SK-N-SH (cell line): ENCODE measurements around the gene EDA2R. TPM values are rescaled to one million over a fixed set of nuclear protein-coding genes. Genes with fewer than 3 reads are reported as not detected.

Source experiments
- CTCF ChIA-PET: fragments of 300-600, 350-600 bp; formaldehyde crosslinking; extraction: SDS; loops from one replicate; lab custom pipeline; 2021; lab: Yijun Ruan, JAX
- POLR2A ChIA-PET: fragments of 350-600 bp; sonication (Branson Sonifier 250); formaldehyde crosslinking; extraction: SDS; loops from one replicate; lab custom pipeline; 2020; ENCODE audit warnings: antibody characterized with exemption, inconsistent platforms; lab: Yijun Ruan, JAX
- DNase-seq: peaks from one replicate; pipeline ENCODE4 v3.0.0; 2012
- H2AFZ ChIP-seq: fragments of 200-600 bp; sonication (generic); 2 replicates; pipeline ENCODE4 v1.8.1; 2016; ENCODE audit warnings: antibody characterized with exemption, mild to moderate bottlenecking, low read depth
- H3F3A ChIP-seq: fragments of 200-600 bp; sonication (generic); replicated peaks from 2 replicates; pipeline ENCODE3; 2016; ENCODE audit warnings: antibody characterized with exemption, mild to moderate bottlenecking; ENCODE audit not compliant: insufficient read depth
- H3K27ac ChIP-seq, 2 experiments: fragments of 200-500 bp in 1 of 2; fragments of 200-600 bp in 1 of 2; sonication (Bioruptor generic) in 1 of 2; sonication (generic), shearing (Covaris generic) in 1 of 2; 2 replicates each; pipeline versions ENCODE4 v1.5.1 to v1.6.1; 2014 to 2016; ENCODE audit warnings: low read depth in 2 of 2, inconsistent platforms in 1 of 2, low read length in 1 of 2, mild to moderate bottlenecking in 1 of 2, mixed read lengths in 1 of 2
- H3K27me3 ChIP-seq: fragments of 200-600 bp; sonication (generic), shearing (Covaris generic); 2 replicates; pipeline ENCODE4 v1.6.1; 2016; ENCODE audit warnings: mixed run types; ENCODE audit not compliant: insufficient read depth
- H3K36me3 ChIP-seq, 2 experiments: fragments of 200-500 bp in 1 of 2; fragments of 200-600 bp in 1 of 2; sonication (Bioruptor generic) in 1 of 2; sonication (generic) in 1 of 2; replicated peaks in 1 of 2; 2 replicates each; pipeline versions ENCODE3 to v1.5.1; 2014 to 2016; ENCODE audit warnings: low read length in 1 of 2, mild to moderate bottlenecking in 1 of 2; ENCODE audit not compliant: insufficient read depth in 2 of 2, control insufficient read depth in 1 of 2
- H3K4me1 ChIP-seq, 2 experiments: fragments of 200-500 bp in 1 of 2; fragments of 200-600 bp in 1 of 2; sonication (Bioruptor generic) in 1 of 2; sonication (generic), shearing (Covaris generic) in 1 of 2; 2 replicates each; pipeline versions ENCODE4 v1.5.1 to v1.6.1; 2014 to 2016; ENCODE audit warnings: low read depth in 1 of 2, low read length in 1 of 2, mixed run types in 1 of 2; ENCODE audit not compliant: insufficient read depth in 2 of 2, control insufficient read depth in 1 of 2
- H3K4me2 ChIP-seq: fragments of 200-600 bp; sonication (generic), shearing (Covaris generic); 2 replicates; pipeline ENCODE4 v1.6.1; 2017; ENCODE audit warnings: mixed run types
- H3K4me3 ChIP-seq, 2 experiments: fragments of 200-500 bp in 1 of 2; fragments of 200-600 bp in 1 of 2; sonication (Bioruptor generic) in 1 of 2; sonication (generic), shearing (Covaris generic) in 1 of 2; 2 replicates each; pipeline versions ENCODE4 v1.5.1 to v1.8.1; 2014 to 2016; ENCODE audit warnings: low read depth in 2 of 2, inconsistent platforms in 1 of 2, low read length in 1 of 2, mild to moderate bottlenecking in 1 of 2, mixed read lengths in 1 of 2, moderate library complexity in 1 of 2
- H3K79me2 ChIP-seq: fragments of 200-600 bp; sonication (generic); 2 replicates; pipeline ENCODE4 v1.8.1; 2017; ENCODE audit warnings: mild to moderate bottlenecking; ENCODE audit not compliant: insufficient read depth
- H3K9ac ChIP-seq: fragments of 200-600 bp; sonication (generic); 2 replicates; pipeline ENCODE4 v1.6.1; 2017; ENCODE audit warnings: mixed run types
- H3K9me2 ChIP-seq: fragments of 200-600 bp; sonication (generic); 2 replicates; pipeline ENCODE4 v1.6.1; 2017; ENCODE audit warnings: mixed run types
- H3K9me3 ChIP-seq: fragments of 200-600 bp; sonication (generic); 2 replicates; pipeline ENCODE4 v1.6.1; 2017; ENCODE audit warnings: mixed run types, mild to moderate bottlenecking, moderate library complexity
- H4K20me1 ChIP-seq: fragments of 200-600 bp; sonication (generic); 2 replicates; pipeline ENCODE4 v1.6.1; 2017; ENCODE audit warnings: mild to moderate bottlenecking, mixed run types; ENCODE audit not compliant: insufficient read depth
- CHD2 ChIP-seq: fragments of 150-350 bp; IDR thresholded peaks from 2 replicates; pipeline ENCODE4 v1.6.1; 2018; ENCODE audit warnings: low read length; ENCODE audit not compliant: partially characterized antibody
- ELF1 ChIP-seq: IDR thresholded peaks from 2 replicates; pipeline ENCODE4 v1.4.0; 2012
- EZH2phosphoT487 ChIP-seq: fragments of 200-600 bp; sonication (generic); IDR thresholded peaks from 2 replicates; pipeline ENCODE4 v1.6.1; 2017; ENCODE audit warnings: low read depth, mixed run types, mild to moderate bottlenecking, antibody characterized with exemption, moderate library complexity, borderline replicate concordance
- FOSL2 ChIP-seq: IDR thresholded peaks from 2 replicates; pipeline ENCODE4 v1.4.0; 2012; ENCODE audit warnings: low read depth, mild to moderate bottlenecking, moderate library complexity, borderline replicate concordance
- FOXJ3 ChIP-seq: sonication (generic); formaldehyde crosslinking; IDR thresholded peaks from 2 replicates; pipeline ENCODE4 v1.5.1; 2020; ENCODE audit warnings: mild to moderate bottlenecking, missing genetic modification reagents
- FOXM1 ChIP-seq: IDR thresholded peaks from 2 replicates; pipeline ENCODE4 v1.4.0; 2012; ENCODE audit warnings: low read depth, mild to moderate bottlenecking
- GABPA ChIP-seq: IDR thresholded peaks from 2 replicates; pipeline ENCODE4 v1.4.0; 2012; ENCODE audit warnings: low read depth, mild to moderate bottlenecking
- IRF3 ChIP-seq: fragments of 150-350 bp; IDR thresholded peaks from 2 replicates; pipeline ENCODE4 v1.6.1; 2016; ENCODE audit warnings: mild to moderate bottlenecking, low read depth, low read length
- JUND ChIP-seq: IDR thresholded peaks from 2 replicates; pipeline ENCODE4 v1.4.0; 2012
- MAX ChIP-seq: IDR thresholded peaks from 2 replicates; pipeline ENCODE4 v1.4.0; 2012; ENCODE audit warnings: low read depth
- MXI1 ChIP-seq: IDR thresholded peaks from 2 replicates; pipeline ENCODE4 v1.6.1; 2012; ENCODE audit warnings: mild to moderate bottlenecking, low read depth, low read length, improper control_type of control experiment
- NFIC ChIP-seq: IDR thresholded peaks from 2 replicates; pipeline ENCODE4 v1.4.0; 2012; ENCODE audit warnings: borderline replicate concordance
- NRF1 ChIP-seq: IDR thresholded peaks from 2 replicates; pipeline ENCODE4 v1.6.1; 2012; ENCODE audit warnings: low read depth, mild to moderate bottlenecking, low read length
- PBX3 ChIP-seq: IDR thresholded peaks from 2 replicates; pipeline ENCODE4; 2012
- RAD21 ChIP-seq: IDR thresholded peaks from 2 replicates; pipeline ENCODE4 v1.6.1; 2012; ENCODE audit warnings: mild to moderate bottlenecking, low read length
- RCOR1 ChIP-seq: fragments of 150-350 bp; IDR thresholded peaks from 2 replicates; pipeline ENCODE4 v1.6.1; 2017; ENCODE audit warnings: antibody characterized with exemption, low read length
- REST ChIP-seq: IDR thresholded peaks from 2 replicates; pipeline ENCODE4 v1.6.1; 2012; ENCODE audit warnings: mild to moderate bottlenecking, low read depth, low read length, moderate library complexity
- RXRA ChIP-seq: IDR thresholded peaks from 2 replicates; pipeline ENCODE4 v1.4.0; 2012; ENCODE audit warnings: low read depth, mild to moderate bottlenecking, borderline replicate concordance
- SIN3A ChIP-seq: IDR thresholded peaks from 2 replicates; pipeline ENCODE4 v1.6.1; 2012; ENCODE audit warnings: low read depth, mild to moderate bottlenecking, low read length, moderate library complexity, borderline replicate concordance
- SMC3 ChIP-seq: IDR thresholded peaks from 2 replicates; pipeline ENCODE4 v1.6.1; 2012; ENCODE audit warnings: low read depth, low read length, improper control_type of control experiment
- TAF1 ChIP-seq: IDR thresholded peaks from 2 replicates; pipeline ENCODE4 v1.6.1; 2012; ENCODE audit warnings: low read depth, mild to moderate bottlenecking, low read length, moderate library complexity, borderline replicate concordance
- TEAD4 ChIP-seq: IDR thresholded peaks from 2 replicates; pipeline ENCODE4 v1.4.0; 2012; ENCODE audit warnings: mild to moderate bottlenecking, borderline replicate concordance; ENCODE audit not compliant: insufficient read depth
- USF2 ChIP-seq: fragments of 150-350 bp; IDR thresholded peaks from 2 replicates; pipeline ENCODE4 v1.6.1; 2017; ENCODE audit warnings: antibody characterized with exemption, low read length, low read depth, borderline replicate concordance
- YY1 ChIP-seq: IDR thresholded peaks from 2 replicates; pipeline ENCODE4 v1.4.0; 2012; ENCODE audit warnings: low read depth, mild to moderate bottlenecking
- ZBTB33 ChIP-seq: IDR thresholded peaks from 2 replicates; pipeline ENCODE4 v1.4.0; 2012; ENCODE audit warnings: low read depth, borderline replicate concordance
- WGBS: methylation state at CpG from one replicate; pipeline ENCODE4 v1.1.6; 2017; ENCODE audit warnings: low lambda C conversion rate; 5-methylcytosine and 5-hydroxymethylcytosine counted together
- polyA plus RNA-seq, 3 experiments: library from polyadenylated mRNA; depleted of rRNA; stranded (reverse); fragments of >200 nt; gene quantifications; 2 replicates each; pipeline ENCODE4 v1.2.3, GENCODE V29; 2012

The EDA2R gene
- polyA plus RNA-seq, 1 of the 3 experiments (the other 2 are of a cell fraction) = 23.0 TPM

GRCh38 chrX:66676990-66677389, 38.1 kb upstream of the EDA2R start:
- H2AFZ ChIP-seq = 0 out of 2 replicates have a peak overlapping the region, but pooled peaks have one; percentile 44
- no peaks in the 10 kb centered on the region for H3K9me2 ChIP-seq
- 0% methylated on average over 2 of the region's 2 CpGs for WGBS
- no peak for DNase-seq
- ChIA-PET POLR2A (no interaction called here), CTCF (no interaction called here)
- peak overlapping the region; percentile 41 to 97; a peak in 3 of 4 replicates for H3K27ac ChIP-seq
- H3K4me2 ChIP-seq = peak overlapping the region; percentile 72
- H3F3A ChIP-seq = peaks cover 19% of the 10 kb centered on the region
- peak overlapping the region in 1 of 2 experiments; percentile 44; a peak in 1 of 4 replicates for H3K4me3 ChIP-seq
- peak overlapping the region; percentile 59; the same call in 1 of the 2 replicates for H3K9ac ChIP-seq
- H3K4me1 ChIP-seq = no peaks in the 10 kb centered on the region; a peak in 1 of 4 replicates
- H3K79me2 ChIP-seq = no peaks in the 10 kb centered on the region
- H4K20me1 ChIP-seq = no peaks in the 10 kb centered on the region
- H3K9me3 ChIP-seq = no peaks in the 10 kb centered on the region
- no peaks in the 10 kb centered on the region for H3K27me3 ChIP-seq
- H3K36me3 ChIP-seq = no peaks in the 10 kb centered on the region
- TF ChIP-seq GABPA = no peak
- TF ChIP-seq NFIC = peak; percentile 69
- no peak for TF ChIP-seq RAD21
- TF ChIP-seq SMC3 = no peak
- 0 out of 2 replicates have a peak, but pooled peaks have one; percentile 17 for TF ChIP-seq ELF1
- peak; percentile 46; the same call in 1 of the 2 replicates for TF ChIP-seq RXRA
- peak; percentile 62; the same call in 1 of the 2 replicates for TF ChIP-seq TEAD4
- TF ChIP-seq JUND = peak; percentile 78
- TF ChIP-seq EZH2phosphoT487 = no peak
- TF ChIP-seq RCOR1 = no peak
- no peak for TF ChIP-seq YY1
- TF ChIP-seq IRF3 = no peak
- TF ChIP-seq ZBTB33 = no peak
- no peak for TF ChIP-seq TAF1
- no peak for TF ChIP-seq USF2
- TF ChIP-seq REST = no peak
- no peak for TF ChIP-seq NRF1
- no peak for TF ChIP-seq SIN3A
- peak; percentile 77 for TF ChIP-seq FOSL2
- peak; percentile 89 for TF ChIP-seq PBX3
- peak; percentile 66; the same call in 1 of the 2 replicates for TF ChIP-seq FOXM1
- TF ChIP-seq MXI1 = no peak
- 0 out of 2 replicates have a peak, but pooled peaks have one; percentile 38 for TF ChIP-seq MAX
- TF ChIP-seq CHD2 = no peak
- no peak for TF ChIP-seq FOXJ3 (CRISPR knock-in tag)
